22Rv1 (cell line): ENCODE measurements around the gene MAN1A1.

Experiments used
- H3K27ac ChIP-seq: fragments of 450-650 bp; 2 replicates; pipeline ENCODE4 v1.5.1; 2017
- ZFX ChIP-seq: fragments of 450-650 bp; IDR thresholded peaks from 2 replicates; pipeline ENCODE4 v1.6.1; 2017; ENCODE audit warnings: antibody characterized with exemption, borderline replicate concordance
- TF ChIP-seq, protein P1 (sequence below): fragments of 450-650 bp; IDR thresholded peaks from 2 replicates; pipeline ENCODE4 v1.5.1; 2017; ENCODE audit warnings: mild to moderate bottlenecking

The MAN1A1 gene

DNA sequence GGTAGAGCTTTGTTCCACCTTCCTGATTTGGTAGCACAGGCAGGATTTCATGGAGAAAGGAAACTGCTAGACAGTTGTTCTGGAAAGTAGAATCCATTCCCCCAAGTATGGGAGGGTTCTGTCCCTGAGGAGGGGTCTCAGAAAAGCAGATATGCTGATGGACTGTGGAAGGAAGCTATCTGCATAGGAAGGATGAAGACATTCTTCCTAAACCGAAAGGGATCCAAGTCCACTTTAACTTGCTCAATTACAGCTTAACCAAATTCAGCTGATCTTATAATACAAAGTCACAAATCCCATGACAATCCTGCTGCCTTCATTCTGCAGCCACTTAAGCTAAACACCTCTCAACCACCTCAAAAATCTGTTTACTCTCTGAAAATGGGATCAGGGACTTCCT lies 2.6 kb downstream of the MAN1A1 start:
- TF ChIP-seq, protein P1, sequence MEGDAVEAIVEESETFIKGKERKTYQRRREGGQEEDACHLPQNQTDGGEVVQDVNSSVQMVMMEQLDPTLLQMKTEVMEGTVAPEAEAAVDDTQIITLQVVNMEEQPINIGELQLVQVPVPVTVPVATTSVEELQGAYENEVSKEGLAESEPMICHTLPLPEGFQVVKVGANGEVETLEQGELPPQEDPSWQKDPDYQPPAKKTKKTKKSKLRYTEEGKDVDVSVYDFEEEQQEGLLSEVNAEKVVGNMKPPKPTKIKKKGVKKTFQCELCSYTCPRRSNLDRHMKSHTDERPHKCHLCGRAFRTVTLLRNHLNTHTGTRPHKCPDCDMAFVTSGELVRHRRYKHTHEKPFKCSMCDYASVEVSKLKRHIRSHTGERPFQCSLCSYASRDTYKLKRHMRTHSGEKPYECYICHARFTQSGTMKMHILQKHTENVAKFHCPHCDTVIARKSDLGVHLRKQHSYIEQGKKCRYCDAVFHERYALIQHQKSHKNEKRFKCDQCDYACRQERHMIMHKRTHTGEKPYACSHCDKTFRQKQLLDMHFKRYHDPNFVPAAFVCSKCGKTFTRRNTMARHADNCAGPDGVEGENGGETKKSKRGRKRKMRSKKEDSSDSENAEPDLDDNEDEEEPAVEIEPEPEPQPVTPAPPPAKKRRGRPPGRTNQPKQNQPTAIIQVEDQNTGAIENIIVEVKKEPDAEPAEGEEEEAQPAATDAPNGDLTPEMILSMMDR: no peak
- TF ChIP-seq ZFX: no peak
- no peak overlapping the region for H3K27ac ChIP-seq

DNA sequence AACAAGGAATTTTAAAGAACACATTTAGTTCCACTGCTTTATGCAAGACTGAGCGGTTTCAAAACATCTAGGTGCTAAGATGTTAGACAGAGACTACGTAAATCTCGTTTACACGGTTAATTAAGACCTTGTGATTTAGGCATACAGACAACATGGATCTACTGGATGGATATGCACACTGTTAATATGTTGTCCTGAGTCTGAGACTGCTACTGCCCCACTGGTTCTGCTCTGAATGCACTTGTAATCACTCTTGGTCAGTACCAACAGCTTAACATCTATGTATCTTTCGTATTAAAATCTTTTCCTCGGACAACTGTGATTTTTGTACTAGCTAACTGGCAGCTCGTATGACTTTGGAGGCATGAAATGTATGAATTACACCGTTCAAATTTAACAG lies 3.1 kb downstream of the MAN1A1 start:
- TF ChIP-seq ZFX: no peak
- TF ChIP-seq, protein P1: no peak
- no peak overlapping the region for H3K27ac ChIP-seq

DNA sequence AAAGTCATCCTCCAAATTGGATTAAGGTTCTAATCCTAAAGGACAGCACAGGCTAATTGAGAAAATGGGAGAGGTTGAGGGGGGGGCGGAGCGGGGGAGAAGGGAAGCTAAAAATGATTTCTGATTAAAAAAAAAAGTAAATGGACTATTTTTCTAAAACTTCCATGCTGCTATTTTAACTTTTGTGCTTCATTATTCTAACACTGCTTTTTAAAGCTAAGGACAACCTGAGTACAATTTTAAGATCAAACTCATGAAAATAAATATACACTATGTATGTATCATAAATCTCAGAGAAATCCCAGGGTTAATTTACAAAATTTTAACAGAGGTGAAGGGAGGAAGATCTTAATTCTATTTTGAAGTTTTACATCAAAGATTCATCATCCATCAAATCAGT lies 4.4 kb downstream of the MAN1A1 start:
- no peak for TF ChIP-seq ZFX
- TF ChIP-seq, protein P1: no peak
- H3K27ac ChIP-seq: no peak overlapping the region

DNA sequence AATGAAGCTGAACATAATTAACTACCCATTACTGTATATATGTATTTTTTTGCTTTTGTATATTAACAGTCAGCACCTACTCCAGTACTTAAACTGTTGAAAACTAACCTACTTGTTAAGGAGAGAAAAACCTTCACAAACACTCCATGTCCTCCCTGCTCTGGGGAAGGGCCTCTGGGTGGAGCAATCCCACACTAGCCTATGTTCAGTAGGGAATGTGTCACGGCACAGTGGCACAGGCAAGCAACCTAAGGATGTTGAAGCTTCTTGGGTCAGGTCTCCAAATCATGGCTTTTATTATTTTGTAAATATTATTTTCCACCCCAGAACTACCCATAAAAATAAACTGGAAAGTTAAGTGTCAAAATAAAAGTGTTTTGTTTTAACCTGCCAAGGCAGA lies 5.3 kb downstream of the MAN1A1 start:
- H3K27ac ChIP-seq: no peak overlapping the region
- TF ChIP-seq, protein P1: no peak
- no peak for TF ChIP-seq ZFX

DNA sequence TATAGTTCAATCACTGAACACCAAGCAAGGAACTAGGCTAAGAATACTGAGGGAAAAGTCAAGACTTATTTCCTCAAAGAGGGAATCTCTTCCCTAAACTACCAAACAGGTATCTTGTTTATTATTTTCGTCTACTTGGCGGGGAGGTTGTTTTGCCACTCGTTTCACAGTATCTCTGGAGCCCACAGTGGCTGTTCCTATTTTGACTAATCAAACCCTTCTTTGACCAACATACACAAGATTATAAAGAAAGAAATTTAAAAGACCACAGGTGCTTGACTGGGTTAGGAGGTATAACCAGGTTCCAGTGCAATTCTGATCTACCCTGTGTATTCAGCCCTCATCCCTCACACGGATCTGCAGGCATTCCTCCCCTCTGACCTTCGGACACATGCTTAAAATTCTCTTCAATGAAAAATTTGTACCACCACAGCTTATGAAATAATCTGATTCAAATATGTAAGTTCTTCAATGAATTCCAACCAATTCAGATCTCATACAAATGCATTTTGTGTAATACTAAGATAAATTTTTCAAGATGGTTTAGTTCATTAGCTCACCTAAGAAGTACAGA lies 5.9 kb downstream of the MAN1A1 start:
- TF ChIP-seq, protein P1: no peak
- no peak for TF ChIP-seq ZFX
- H3K27ac ChIP-seq: no peak overlapping the region

DNA sequence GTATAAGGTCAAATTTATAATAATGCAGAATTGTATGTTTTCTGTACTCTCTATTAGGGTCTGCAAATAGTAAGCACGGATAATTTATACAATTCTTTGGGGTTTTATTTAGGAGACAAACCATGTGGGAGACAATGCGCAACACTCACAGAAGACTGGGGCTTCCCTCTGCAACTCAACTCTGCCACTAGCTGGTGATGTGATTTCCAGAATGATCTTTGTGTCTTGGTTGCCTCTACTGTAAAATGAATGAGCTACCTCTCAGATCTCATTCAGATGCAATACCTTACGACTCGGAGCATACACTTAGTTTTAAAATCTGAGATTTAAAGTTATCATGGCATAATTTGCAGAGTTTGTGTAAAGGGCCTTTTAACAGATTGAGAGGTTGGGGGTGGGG lies 6.4 kb downstream of the MAN1A1 start:
- no peak overlapping the region for H3K27ac ChIP-seq
- TF ChIP-seq, protein P1: no peak
- TF ChIP-seq ZFX: no peak

DNA sequence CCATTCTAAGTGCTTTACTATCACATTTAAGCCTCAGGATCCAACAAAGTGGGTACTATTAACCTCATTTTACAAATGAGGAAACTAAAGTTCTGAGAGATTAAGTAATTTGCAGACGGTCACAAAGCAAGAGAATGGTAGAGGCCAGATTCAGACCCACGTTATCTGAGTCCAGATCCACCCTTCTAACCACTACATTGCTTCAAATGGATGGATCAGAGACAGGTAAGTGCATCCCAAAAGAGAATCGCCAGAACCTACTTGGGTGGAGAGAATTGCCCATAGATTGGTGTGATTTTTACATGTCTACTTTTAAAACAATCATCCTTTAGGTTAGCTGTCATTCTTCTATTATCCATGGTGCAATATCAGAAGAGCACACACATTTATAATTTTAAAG lies 7.1 kb downstream of the MAN1A1 start:
- TF ChIP-seq ZFX: no peak
- TF ChIP-seq, protein P1: no peak
- H3K27ac ChIP-seq: no peak overlapping the region
